ENCODE data around the gene DNASE2.
A peak's percentile ranks its signal among the peaks of the same experiment; 100 is the strongest.

DNA sequence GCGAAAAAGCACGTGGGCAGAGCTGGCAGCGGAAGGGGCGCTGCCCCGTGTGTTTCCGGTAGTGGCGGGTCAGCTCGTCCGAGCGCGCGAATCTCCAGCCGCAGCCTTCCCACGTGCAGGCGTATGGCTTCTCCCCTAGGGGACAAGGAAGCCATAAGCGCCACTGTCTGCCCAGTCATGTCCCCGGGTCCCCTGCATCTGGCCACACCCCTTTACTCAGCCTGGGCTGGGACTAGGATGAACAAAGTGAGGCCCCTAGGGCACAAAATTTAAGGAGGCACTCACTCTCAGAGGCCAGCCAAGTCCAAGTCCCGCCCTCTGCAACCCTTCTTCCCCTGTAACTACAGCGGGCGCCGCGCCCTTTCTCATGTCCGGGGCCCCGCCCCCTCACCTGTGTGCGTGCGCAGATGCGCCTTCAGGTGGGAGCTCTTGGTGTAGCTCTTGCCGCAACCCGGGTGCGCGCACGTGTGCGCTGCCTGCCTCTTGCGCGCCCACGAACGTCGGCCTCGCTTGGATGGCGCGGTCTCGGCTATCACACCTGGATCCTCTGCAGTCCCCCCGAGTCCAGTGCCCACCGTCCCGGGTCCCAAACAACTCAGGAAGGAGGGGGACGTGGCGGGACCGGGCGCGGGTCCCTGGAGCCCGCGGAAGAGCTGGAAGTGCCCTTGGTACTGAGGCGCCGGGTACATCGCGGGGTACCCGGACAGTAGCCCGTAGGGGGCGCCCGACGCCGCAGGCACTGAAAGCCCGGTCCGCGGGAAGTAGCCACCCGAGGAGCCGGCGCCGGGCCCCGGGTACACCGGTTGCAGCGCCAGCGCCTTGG, 3.9 kb upstream of the DNASE2 start:
- TF ChIP-seq EZH2 (IDR thresholded peaks at IDR 0.05; ENCODE audit: low read depth, low read length, severe bottlenecking) (no peak), CHD2 (IDR thresholded peaks at IDR 0.05; ENCODE audit: low read length) (no peak), CTCF (IDR thresholded peaks at IDR 0.05; ENCODE audit: control extremely low read depth in 1 of 3, insufficient read depth in 1 of 3, low read depth in 1 of 3, low read length in 3 of 3) (peak; percentile 54 to 71 (median 57))

All from H1 (cell line).